ENCODE data around the gene CCN5.

CCN5 gene

GRCh38 chr20:44720997-44721784 lies 6.0 kb downstream of the CCN5 start:
- TF ChIP-seq YY1 (IDR thresholded peaks at IDR 0.05; ENCODE audit: low read depth) (no peak), REST (IDR thresholded peaks at IDR 0.05; ENCODE audit: low read depth) (no peak), MAX (IDR thresholded peaks at IDR 0.05) (no peak), FOXM1 (IDR thresholded peaks at IDR 0.05; ENCODE audit: borderline replicate concordance, low read depth) (no peak), CREB1 (IDR thresholded peaks at IDR 0.05; ENCODE audit: low read depth) (no peak), ZBTB7A (IDR thresholded peaks at IDR 0.05; ENCODE audit: low read depth) (no peak), NFIC (IDR thresholded peaks at IDR 0.05) (peak; percentile 3; the same call in 1 of the 2 replicates), USF1 (IDR thresholded peaks at IDR 0.05) (no peak), CEBPB (IDR thresholded peaks at IDR 0.05) (peak; percentile 79), TEAD4 (IDR thresholded peaks at IDR 0.05) (peak; percentile 63), TCF12 (IDR thresholded peaks at IDR 0.05; ENCODE audit: low read depth) (0 out of 2 replicates have a peak, but pooled peaks have one; percentile 7), TAF1 (IDR thresholded peaks at IDR 0.05; ENCODE audit: low read depth) (no peak), EGR1 (IDR thresholded peaks at IDR 0.05) (no peak), EP300 (IDR thresholded peaks at IDR 0.05; ENCODE audit: borderline replicate concordance) (no peak), RAD21 (IDR thresholded peaks at IDR 0.05; ENCODE audit: low read depth) (no peak)

GRCh38 chr20:44721785-44722054 lies 6.6 kb downstream of the CCN5 start:
- TF ChIP-seq FOXM1 (IDR thresholded peaks at IDR 0.05; ENCODE audit: borderline replicate concordance, low read depth), result no peak
- no peak for TF ChIP-seq YY1 (IDR thresholded peaks at IDR 0.05; ENCODE audit: low read depth)
- no peak for TF ChIP-seq EP300 (IDR thresholded peaks at IDR 0.05; ENCODE audit: borderline replicate concordance)
- TF ChIP-seq MAX (IDR thresholded peaks at IDR 0.05), result no peak
- no peak for TF ChIP-seq EGR1 (IDR thresholded peaks at IDR 0.05)
- no peak for TF ChIP-seq TCF12 (IDR thresholded peaks at IDR 0.05; ENCODE audit: low read depth)
- no peak for TF ChIP-seq REST (IDR thresholded peaks at IDR 0.05; ENCODE audit: low read depth)
- TF ChIP-seq CEBPB (IDR thresholded peaks at IDR 0.05), result no peak
- TF ChIP-seq TAF1 (IDR thresholded peaks at IDR 0.05; ENCODE audit: low read depth), result no peak
- no peak for TF ChIP-seq ZBTB7A (IDR thresholded peaks at IDR 0.05; ENCODE audit: low read depth)
- no peak for TF ChIP-seq CREB1 (IDR thresholded peaks at IDR 0.05; ENCODE audit: low read depth)
- TF ChIP-seq TEAD4 (IDR thresholded peaks at IDR 0.05), result no peak
- TF ChIP-seq USF1 (IDR thresholded peaks at IDR 0.05), result no peak

- TF ChIP-seq EP300 (IDR thresholded peaks at IDR 0.05; ENCODE audit: borderline replicate concordance) (no peak), NFIC (IDR thresholded peaks at IDR 0.05) (no peak), REST (IDR thresholded peaks at IDR 0.05; ENCODE audit: low read depth) (no peak), MAX (IDR thresholded peaks at IDR 0.05) (no peak), EGR1 (IDR thresholded peaks at IDR 0.05) (no peak), TAF1 (IDR thresholded peaks at IDR 0.05; ENCODE audit: low read depth) (no peak), ZBTB7A (IDR thresholded peaks at IDR 0.05; ENCODE audit: low read depth) (no peak), TCF12 (IDR thresholded peaks at IDR 0.05; ENCODE audit: low read depth) (no peak), FOXM1 (IDR thresholded peaks at IDR 0.05; ENCODE audit: borderline replicate concordance, low read depth) (no peak), USF1 (IDR thresholded peaks at IDR 0.05) (no peak), RAD21 (IDR thresholded peaks at IDR 0.05; ENCODE audit: low read depth) (no peak), YY1 (IDR thresholded peaks at IDR 0.05; ENCODE audit: low read depth) (no peak)
Measured at GRCh38 chr20:44722990-44723389, 7.8 kb downstream of the CCN5 start.
